ENCODE results near the gene CLTB.

The CLTB gene

GRCh38 chr5:176373100-176373818 lies 43.1 kb downstream of the CLTB start:
- H3K4me1 ChIP-seq (ENCODE audit: control insufficient read depth, insufficient read depth, low read length), result no peaks in the 10 kb centered on the region
- no peak overlapping the region for H3K4me3 ChIP-seq (ENCODE audit: low read depth, low read length)
- no peak overlapping the region for H3K9ac ChIP-seq (ENCODE audit: low read depth, low read length)
- H3K9me3 ChIP-seq (ENCODE audit: control insufficient read depth, insufficient read depth, low read length), result no peaks in the 10 kb centered on the region
- H3K27ac ChIP-seq (ENCODE audit: low read depth, low read length), result no peak overlapping the region
- H3K27me3 ChIP-seq (ENCODE audit: control insufficient read depth, insufficient read depth, low read length), result no peaks in the 10 kb centered on the region
- H3K36me3 ChIP-seq (ENCODE audit: control insufficient read depth, insufficient read depth, low read length), result peaks cover 15% of the 10 kb centered on the region; the same call in 1 of the 2 replicates

- Histone ChIP-seq H3K27me3 (ENCODE audit: control insufficient read depth, insufficient read depth, low read length) (peaks cover under 1% of the 10 kb centered on the region; the same call in 1 of the 2 replicates), H3K4me3 (ENCODE audit: low read depth, low read length) (no peak overlapping the region), H3K36me3 (ENCODE audit: control insufficient read depth, insufficient read depth, low read length) (peaks cover 15% of the 10 kb centered on the region; the same call in 1 of the 2 replicates), H3K9me3 (ENCODE audit: control insufficient read depth, insufficient read depth, low read length) (no peaks in the 10 kb centered on the region), H3K9ac (ENCODE audit: low read depth, low read length) (no peak overlapping the region), H3K4me1 (ENCODE audit: control insufficient read depth, insufficient read depth, low read length) (no peaks in the 10 kb centered on the region), H3K27ac (ENCODE audit: low read depth, low read length) (no peak overlapping the region)
Observed at GRCh38 chr5:176371621-176372539, 44.5 kb downstream of the CLTB start.

- Histone ChIP-seq H3K4me3 (ENCODE audit: low read depth, low read length) (no peak overlapping the region), H3K36me3 (ENCODE audit: control insufficient read depth, insufficient read depth, low read length) (peaks cover 15% of the 10 kb centered on the region; the same call in 1 of the 2 replicates), H3K9me3 (ENCODE audit: control insufficient read depth, insufficient read depth, low read length) (no peaks in the 10 kb centered on the region), H3K4me1 (ENCODE audit: control insufficient read depth, insufficient read depth, low read length) (no peaks in the 10 kb centered on the region), H3K9ac (ENCODE audit: low read depth, low read length) (no peak overlapping the region), H3K27ac (ENCODE audit: low read depth, low read length) (no peak overlapping the region), H3K27me3 (ENCODE audit: control insufficient read depth, insufficient read depth, low read length) (peaks cover 17% of the 10 kb centered on the region)
Observed at GRCh38 chr5:176369934-176370711, 46.2 kb downstream of the CLTB start.

GRCh38 chr5:176368726-176369125 lies 47.6 kb downstream of the CLTB start:
- peaks cover 26% of the 10 kb centered on the region for H3K27me3 ChIP-seq (ENCODE audit: control insufficient read depth, insufficient read depth, low read length)
- H3K9ac ChIP-seq (ENCODE audit: low read depth, low read length), result no peak overlapping the region
- no peaks in the 10 kb centered on the region for H3K4me1 ChIP-seq (ENCODE audit: control insufficient read depth, insufficient read depth, low read length)
- no peak overlapping the region for H3K27ac ChIP-seq (ENCODE audit: low read depth, low read length)
- no peak overlapping the region for H3K4me3 ChIP-seq (ENCODE audit: low read depth, low read length)
- H3K9me3 ChIP-seq (ENCODE audit: control insufficient read depth, insufficient read depth, low read length), result no peaks in the 10 kb centered on the region
- H3K36me3 ChIP-seq (ENCODE audit: control insufficient read depth, insufficient read depth, low read length), result peaks cover 15% of the 10 kb centered on the region; the same call in 1 of the 2 replicates

- no peaks in the 10 kb centered on the region for H3K9me3 ChIP-seq (ENCODE audit: control insufficient read depth, insufficient read depth, low read length)
- peaks cover 9% of the 10 kb centered on the region; the same call in 1 of the 2 replicates for H3K36me3 ChIP-seq (ENCODE audit: control insufficient read depth, insufficient read depth, low read length)
- peaks cover 42% of the 10 kb centered on the region for H3K27me3 ChIP-seq (ENCODE audit: control insufficient read depth, insufficient read depth, low read length)
- H3K4me1 ChIP-seq (ENCODE audit: control insufficient read depth, insufficient read depth, low read length), result no peaks in the 10 kb centered on the region
- H3K9ac ChIP-seq (ENCODE audit: low read depth, low read length), result peak overlapping the region; percentile 11; the same call in 1 of the 2 replicates
- peak overlapping the region; percentile 72 for H3K4me3 ChIP-seq (ENCODE audit: low read depth, low read length)
- H3K27ac ChIP-seq (ENCODE audit: low read depth, low read length), result no peak overlapping the region
Observed at GRCh38 chr5:176366232-176366894, 50.0 kb downstream of the CLTB start.

- H3K27ac ChIP-seq (ENCODE audit: low read depth, low read length), result no peak within 1 kb of the TSS
- peak within 1 kb of the TSS; percentile 72 for H3K4me3 ChIP-seq (ENCODE audit: low read depth, low read length)
- H3K27me3 ChIP-seq (ENCODE audit: control insufficient read depth, insufficient read depth, low read length), result peaks cover 42% of the 10 kb centered on the region
- no peaks in the 10 kb centered on the region for H3K9me3 ChIP-seq (ENCODE audit: control insufficient read depth, insufficient read depth, low read length)
- peaks cover 7% of the 10 kb centered on the region; the same call in 1 of the 2 replicates for H3K36me3 ChIP-seq (ENCODE audit: control insufficient read depth, insufficient read depth, low read length)
- H3K9ac ChIP-seq (ENCODE audit: low read depth, low read length), result peak within 1 kb of the TSS; percentile 11; the same call in 1 of the 2 replicates
- no peaks in the 10 kb centered on the region for H3K4me1 ChIP-seq (ENCODE audit: control insufficient read depth, insufficient read depth, low read length)
Observed at GRCh38 chr5:176365351-176366231, 50.7 kb downstream of the CLTB start, which contains the start of gene ARL10. TSS of gene ARL10 (plus strand) at chr5:176365487. CDS start at chr5:176365564, 77 bp downstream.

GRCh38 chr5:176364765-176365350 lies 51.5 kb downstream of the CLTB start:
- Histone ChIP-seq H3K36me3 (ENCODE audit: control insufficient read depth, insufficient read depth, low read length) (peaks cover 3% of the 10 kb centered on the region; the same call in 1 of the 2 replicates), H3K4me3 (ENCODE audit: low read depth, low read length) (peak overlapping the region; percentile 72), H3K27ac (ENCODE audit: low read depth, low read length) (no peak overlapping the region), H3K9ac (ENCODE audit: low read depth, low read length) (no peak overlapping the region), H3K27me3 (ENCODE audit: control insufficient read depth, insufficient read depth, low read length) (peaks cover 42% of the 10 kb centered on the region), H3K9me3 (ENCODE audit: control insufficient read depth, insufficient read depth, low read length) (no peaks in the 10 kb centered on the region), H3K4me1 (ENCODE audit: control insufficient read depth, insufficient read depth, low read length) (no peaks in the 10 kb centered on the region)

- peaks cover 42% of the 10 kb centered on the region for H3K27me3 ChIP-seq (ENCODE audit: control insufficient read depth, insufficient read depth, low read length)
- H3K4me1 ChIP-seq (ENCODE audit: control insufficient read depth, insufficient read depth, low read length), result no peaks in the 10 kb centered on the region
- no peaks in the 10 kb centered on the region for H3K9me3 ChIP-seq (ENCODE audit: control insufficient read depth, insufficient read depth, low read length)
- H3K27ac ChIP-seq (ENCODE audit: low read depth, low read length), result no peak overlapping the region
- peak overlapping the region; percentile 98 for H3K4me3 ChIP-seq (ENCODE audit: low read depth, low read length)
- peak overlapping the region; percentile 94; the same call in 1 of the 2 replicates for H3K9ac ChIP-seq (ENCODE audit: low read depth, low read length)
- H3K36me3 ChIP-seq (ENCODE audit: control insufficient read depth, insufficient read depth, low read length), result peaks cover 20% of the 10 kb centered on the region
Observed at GRCh38 chr5:176362233-176362490, 54.2 kb downstream of the CLTB start.

- H3K9ac ChIP-seq (ENCODE audit: low read depth, low read length), result peak within 1 kb of the TSS; percentile 94
- H3K4me1 ChIP-seq (ENCODE audit: control insufficient read depth, insufficient read depth, low read length), result no peaks in the 10 kb centered on the region
- H3K36me3 ChIP-seq (ENCODE audit: control insufficient read depth, insufficient read depth, low read length), result peaks cover 24% of the 10 kb centered on the region
- H3K9me3 ChIP-seq (ENCODE audit: control insufficient read depth, insufficient read depth, low read length), result no peaks in the 10 kb centered on the region
- H3K4me3 ChIP-seq (ENCODE audit: low read depth, low read length), result peak within 1 kb of the TSS; percentile 98
- H3K27ac ChIP-seq (ENCODE audit: low read depth, low read length), result peak within 1 kb of the TSS; percentile 90
- H3K27me3 ChIP-seq (ENCODE audit: control insufficient read depth, insufficient read depth, low read length), result peaks cover 38% of the 10 kb centered on the region
Observed at GRCh38 chr5:176361437-176362232, 54.7 kb downstream of the CLTB start, which contains the start of gene KIAA1191. TSS of gene KIAA1191 (minus strand) at chr5:176361764. CDS start at chr5:176359508, 2,256 bp downstream.

All from HUES48 (cell line).